Trophoblast cell (in vitro differentiated cells and primary cell): Measurements from ENCODE around the gene MRPL4.

Experiments
- DNase-seq, 2 donors: peaks; one replicate each; pipeline ENCODE4 v3.0.0-alpha.2; 2016
- H2AFZ ChIP-seq: 2 replicates; pipeline ENCODE4 v1.6.1; 2013; ENCODE audit warnings: low read length, moderate library complexity, mild to moderate bottlenecking; ENCODE audit not compliant: insufficient read depth, poor library complexity
- H2AK5ac ChIP-seq: 2 replicates; pipeline ENCODE4 v1.6.1; 2013; ENCODE audit warnings: mild to moderate bottlenecking, low read length
- H2BK120ac ChIP-seq: 2 replicates; pipeline ENCODE4 v1.6.1; 2013; ENCODE audit warnings: low read length, mild to moderate bottlenecking, moderate library complexity; ENCODE audit not compliant: insufficient read depth, poor library complexity
- H2BK12ac ChIP-seq: 2 replicates; pipeline ENCODE4 v1.6.1; 2013; ENCODE audit warnings: mild to moderate bottlenecking, low read length, moderate library complexity
- H2BK5ac ChIP-seq: 2 replicates; pipeline ENCODE4 v1.6.1; 2013; ENCODE audit warnings: low read length, low read depth, moderate library complexity, mild to moderate bottlenecking; ENCODE audit not compliant: poor library complexity
- H3K14ac ChIP-seq: 2 replicates; pipeline ENCODE4 v1.6.1; 2013; ENCODE audit warnings: mild to moderate bottlenecking, low read length
- H3K18ac ChIP-seq: 2 replicates; pipeline ENCODE4 v1.6.1; 2013; ENCODE audit warnings: mild to moderate bottlenecking, low read length
- H3K23ac ChIP-seq: 2 replicates; pipeline ENCODE4 v1.6.1; 2013; ENCODE audit warnings: low read length
- H3K27ac ChIP-seq: 2 replicates; pipeline ENCODE4 v1.5.1; 2013; ENCODE audit warnings: low read depth, mild to moderate bottlenecking, inconsistent platforms, low read length, moderate library complexity
- H3K27me3 ChIP-seq: 2 replicates; pipeline ENCODE4 v1.6.1; 2013; ENCODE audit warnings: inconsistent platforms, mild to moderate bottlenecking, low read length, moderate library complexity; ENCODE audit not compliant: insufficient read depth
- H3K36me3 ChIP-seq, 2 experiments: 1 replicate in 1 of 2; 2 replicates in 1 of 2; pipeline ENCODE4 v1.6.1; 2013; ENCODE audit warnings: low read length in 2 of 2, mild to moderate bottlenecking in 2 of 2, moderate library complexity in 1 of 2; ENCODE audit not compliant: insufficient read depth in 2 of 2, control insufficient read depth in 1 of 2
- H3K4ac ChIP-seq: 2 replicates; pipeline ENCODE4 v1.6.1; 2013; ENCODE audit warnings: low read depth, mild to moderate bottlenecking, low read length, moderate library complexity
- H3K4me1 ChIP-seq, 2 experiments: 1 replicate in 1 of 2; 2 replicates in 1 of 2; pipeline ENCODE4 v1.6.1; 2013; ENCODE audit warnings: low read length in 2 of 2, mild to moderate bottlenecking in 2 of 2, moderate library complexity in 1 of 2; ENCODE audit not compliant: insufficient read depth in 2 of 2, control insufficient read depth in 1 of 2
- H3K4me2 ChIP-seq: 2 replicates; pipeline ENCODE4 v1.6.1; 2013; ENCODE audit warnings: inconsistent platforms, mild to moderate bottlenecking, low read length, moderate library complexity
- H3K4me3 ChIP-seq: 2 replicates; pipeline ENCODE4 v1.5.1; 2013; ENCODE audit warnings: mild to moderate bottlenecking, low read depth, low read length, inconsistent platforms
- H3K79me1 ChIP-seq: one replicate; pipeline ENCODE4 v1.6.1; 2013; ENCODE audit warnings: low read length
- H3K79me2 ChIP-seq: 2 replicates; pipeline ENCODE4 v1.6.1; 2013; ENCODE audit warnings: low read length, mild to moderate bottlenecking; ENCODE audit not compliant: control insufficient read depth, insufficient read depth, poor library complexity
- H3K9ac ChIP-seq: 2 replicates; pipeline ENCODE4 v1.6.1; 2013; ENCODE audit warnings: mild to moderate bottlenecking, low read length
- H3K9me3 ChIP-seq: 2 replicates; pipeline ENCODE4 v1.6.1; 2013; ENCODE audit warnings: low read depth, mild to moderate bottlenecking, control low read depth, inconsistent platforms, low read length; ENCODE audit not compliant: insufficient read depth
- H4K12ac ChIP-seq: 2 replicates; pipeline ENCODE4 v1.6.1; 2013; ENCODE audit warnings: low read depth, mild to moderate bottlenecking, low read length, moderate library complexity
- H4K8ac ChIP-seq: 2 replicates; pipeline ENCODE4 v1.6.1; 2013; ENCODE audit warnings: low read depth, mild to moderate bottlenecking, low read length, moderate library complexity
- H4K91ac ChIP-seq: one replicate; pipeline ENCODE4 v1.6.1; 2013; ENCODE audit warnings: low read depth, mild to moderate bottlenecking, low read length, moderate library complexity
- WGBS: extraction: QIAGEN DNeasy Blood & Tissue Kit; methylation state at CpG from one replicate; pipeline ENCODE4 v1.1.7; 2013; ENCODE audit warnings: missing lambda C conversion rate; ENCODE audit not compliant: insufficient read length, insufficient coverage; ENCODE audit errors: extremely low coverage; 5-methylcytosine and 5-hydroxymethylcytosine counted together

MRPL4 gene

DNA sequence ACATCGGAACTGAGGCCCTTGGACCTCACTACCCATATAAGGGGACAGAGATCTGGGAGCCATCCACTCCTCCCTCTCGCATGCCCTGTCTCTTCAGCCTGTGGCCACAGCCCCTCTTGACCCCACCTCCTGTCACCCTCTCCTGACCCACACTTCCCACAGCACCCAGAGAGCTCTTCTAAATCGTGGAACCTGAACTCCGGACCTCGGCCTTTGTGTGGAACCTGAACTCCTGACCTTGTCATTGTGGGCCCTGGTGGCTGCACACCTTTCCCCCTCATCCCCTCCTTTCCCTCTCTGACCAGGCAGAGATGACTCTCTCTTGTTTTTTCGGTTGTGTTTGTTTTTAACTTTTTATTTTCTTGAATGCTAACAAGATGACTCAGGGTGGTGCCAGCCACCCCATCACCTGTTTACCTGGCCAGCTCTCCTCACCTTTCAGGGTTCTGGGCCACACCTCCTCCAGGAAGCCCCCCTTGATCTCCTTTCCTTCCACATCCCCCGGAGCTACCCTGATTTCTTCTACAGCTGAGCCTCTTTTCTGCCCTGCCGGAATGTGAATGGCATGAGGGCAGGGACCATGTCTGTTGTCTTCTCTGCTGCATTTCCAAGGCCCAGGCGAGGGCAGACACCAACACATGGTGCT lies 5.1 kb downstream of the MRPL4 start:
- H3K9me3 ChIP-seq: no peaks in the 10 kb centered on the region
- no peak overlapping the region for H3K4me3 ChIP-seq
- H3K4ac ChIP-seq: no peak overlapping the region
- no peak overlapping the region for H3K18ac ChIP-seq
- H4K91ac ChIP-seq: no peak overlapping the region
- H3K27me3 ChIP-seq: no peaks in the 10 kb centered on the region
- no peak overlapping the region for H2AFZ ChIP-seq
- no peak overlapping the region for H2BK120ac ChIP-seq
- no peak overlapping the region for H2BK5ac ChIP-seq
- no peak overlapping the region for H2AK5ac ChIP-seq
- H3K79me1 ChIP-seq: peaks cover 4% of the 10 kb centered on the region
- H4K12ac ChIP-seq: no peak overlapping the region
- no peak overlapping the region for H4K8ac ChIP-seq
- peaks cover 3% of the 10 kb centered on the region for H3K79me2 ChIP-seq
- H3K36me3 ChIP-seq: peaks cover 36 to 46% of the 10 kb centered on the region in 2 experiments
- DNase-seq: no peak
- H3K4me2 ChIP-seq: no peak overlapping the region
- H2BK12ac ChIP-seq: no peak overlapping the region
- no peak overlapping the region for H3K27ac ChIP-seq
- H3K9ac ChIP-seq: no peak overlapping the region
- H3K4me1 ChIP-seq: peaks cover 0 to 3% of the 10 kb centered on the region in 2 experiments
- no peak overlapping the region for H3K23ac ChIP-seq
- no CpG with 5 or more reads among the region's 9 CpGs for WGBS
- no peak overlapping the region for H3K14ac ChIP-seq

GRCh38 chr19:10258080-10258710 lies 6.2 kb downstream of the MRPL4 start:
- Histone ChIP-seq H4K8ac (no peak overlapping the region), H2BK12ac (no peak overlapping the region), H3K4ac (no peak overlapping the region), H3K4me1 (no peaks in the 10 kb centered on the region), H4K91ac (no peak overlapping the region), H2AFZ (no peak overlapping the region), H3K9me3 (no peaks in the 10 kb centered on the region), H3K79me1 (no peaks in the 10 kb centered on the region), H3K27ac (no peak overlapping the region), H3K79me2 (no peaks in the 10 kb centered on the region), H2BK5ac (no peak overlapping the region), H3K4me2 (no peak overlapping the region), H3K14ac (no peak overlapping the region), H4K12ac (no peak overlapping the region), H3K18ac (no peak overlapping the region), H3K9ac (no peak overlapping the region), H2BK120ac (no peak overlapping the region), H3K27me3 (no peaks in the 10 kb centered on the region), H3K23ac (no peak overlapping the region), H3K36me3 (peaks cover 36 to 46% of the 10 kb centered on the region in 2 experiments), H3K4me3 (peak overlapping the region; percentile 51), H2AK5ac (no peak overlapping the region)
- no peak for DNase-seq
- WGBS: no CpG with 5 or more reads among the region's 18 CpGs

DNA sequence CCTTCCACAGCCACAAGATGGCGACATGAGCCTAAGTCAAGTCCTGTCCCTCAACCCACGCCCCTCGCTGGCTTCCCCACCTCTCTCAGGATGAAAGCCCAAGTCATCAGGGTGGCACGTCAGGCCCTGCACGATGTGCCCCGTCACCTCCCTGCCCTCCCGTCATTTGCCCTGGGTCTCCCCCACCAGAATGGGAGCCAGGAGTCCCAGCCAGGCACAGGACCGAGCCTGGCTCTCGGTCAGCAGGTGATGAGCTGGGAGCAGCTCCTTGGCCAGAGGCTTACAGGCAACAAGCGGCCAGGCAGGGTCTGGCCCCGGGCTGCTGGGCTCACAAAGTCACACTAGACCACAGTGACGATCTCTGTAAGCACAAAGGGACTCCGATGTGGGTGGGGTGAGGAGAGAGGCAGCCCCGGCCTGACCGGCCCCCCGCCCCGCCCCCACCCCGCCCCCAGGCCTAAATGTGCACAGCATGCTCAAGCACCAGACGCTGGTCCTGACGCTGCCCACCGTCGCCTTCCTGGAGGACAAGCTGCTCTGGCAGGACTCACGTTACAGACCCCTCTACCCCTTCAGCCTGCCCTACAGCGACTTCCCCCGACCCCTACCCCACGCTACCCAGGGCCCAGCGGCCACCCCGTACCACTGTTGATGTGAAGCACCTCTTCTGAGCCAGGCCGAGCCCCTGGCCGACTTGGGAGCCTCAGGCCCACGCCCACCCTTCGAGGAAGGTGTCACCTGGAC lies 7.3 kb downstream of the MRPL4 start:
- no peaks in the 10 kb centered on the region for H3K79me2 ChIP-seq
- H3K36me3 ChIP-seq: peaks cover 31 to 44% of the 10 kb centered on the region in 2 experiments
- H3K18ac ChIP-seq: no peak overlapping the region
- H3K9me3 ChIP-seq: no peaks in the 10 kb centered on the region
- no peak overlapping the region for H3K9ac ChIP-seq
- H3K14ac ChIP-seq: no peak overlapping the region
- no peak overlapping the region for H3K4ac ChIP-seq
- H2BK5ac ChIP-seq: no peak overlapping the region
- no peak overlapping the region for H3K23ac ChIP-seq
- no peak overlapping the region for H2AK5ac ChIP-seq
- no peak overlapping the region for H4K12ac ChIP-seq
- no peak overlapping the region for H4K91ac ChIP-seq
- H3K4me3 ChIP-seq: no peak overlapping the region
- H2BK120ac ChIP-seq: no peak overlapping the region
- no peak overlapping the region for H3K27ac ChIP-seq
- no peak overlapping the region for H2BK12ac ChIP-seq
- DNase-seq: peak; percentile 84 to 97
- H3K27me3 ChIP-seq: no peaks in the 10 kb centered on the region
- H3K4me2 ChIP-seq: no peak overlapping the region
- no peak overlapping the region for H2AFZ ChIP-seq
- H3K79me1 ChIP-seq: no peaks in the 10 kb centered on the region
- no peaks in the 10 kb centered on the region for H3K4me1 ChIP-seq
- WGBS: no CpG with 5 or more reads among the region's 32 CpGs
- H4K8ac ChIP-seq: no peak overlapping the region

DNA sequence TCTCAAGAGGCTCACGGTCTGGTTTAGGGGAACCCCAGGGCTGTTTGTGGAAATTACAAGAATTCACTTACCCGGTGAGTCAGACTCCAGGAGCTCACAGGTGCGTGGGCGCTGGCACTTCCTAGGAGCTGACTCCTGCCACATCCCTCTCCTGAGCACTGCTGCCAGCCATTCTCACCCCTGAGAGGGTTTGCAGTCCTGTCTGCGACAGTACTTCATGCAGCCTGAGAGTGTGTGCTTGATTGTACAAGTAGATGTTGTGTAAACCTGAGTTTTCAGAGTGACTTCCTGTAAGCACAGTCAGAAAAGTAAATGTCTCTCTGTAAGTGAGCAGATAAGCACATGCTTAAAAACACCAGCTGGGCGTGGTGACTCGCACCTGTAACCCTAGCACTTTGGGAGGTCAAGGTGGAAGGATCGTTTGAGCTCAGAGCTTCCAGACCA lies 8.1 kb downstream of the MRPL4 start:
- Histone ChIP-seq H4K8ac (no peak overlapping the region), H3K4me2 (no peak overlapping the region), H2BK5ac (no peak overlapping the region), H4K12ac (no peak overlapping the region), H3K4me3 (no peak overlapping the region), H3K27me3 (no peaks in the 10 kb centered on the region), H3K4ac (no peak overlapping the region), H3K79me2 (no peaks in the 10 kb centered on the region), H3K14ac (no peak overlapping the region), H3K23ac (no peak overlapping the region), H4K91ac (no peak overlapping the region), H2BK12ac (no peak overlapping the region), H3K4me1 (no peaks in the 10 kb centered on the region), H3K9me3 (no peaks in the 10 kb centered on the region), H3K9ac (no peak overlapping the region), H3K36me3 (peaks cover 25 to 38% of the 10 kb centered on the region in 2 experiments), H2BK120ac (no peak overlapping the region), H2AK5ac (no peak overlapping the region), H2AFZ (no peak overlapping the region), H3K18ac (no peak overlapping the region), H3K27ac (no peak overlapping the region), H3K79me1 (no peaks in the 10 kb centered on the region)
- no peak for DNase-seq
- no CpG with 5 or more reads among the region's 8 CpGs for WGBS
